Raji (cell line): ENCODE measurements around the gene GFM1.

ENCODE experiments used
- POLR2A ChIP-seq: IDR thresholded peaks from 2 replicates; pipeline ENCODE4 v1.6.1; 2011; ENCODE audit warnings: low read depth, low read length, control low read depth; ENCODE audit not compliant: insufficient read depth

The GFM1 gene

DNA sequence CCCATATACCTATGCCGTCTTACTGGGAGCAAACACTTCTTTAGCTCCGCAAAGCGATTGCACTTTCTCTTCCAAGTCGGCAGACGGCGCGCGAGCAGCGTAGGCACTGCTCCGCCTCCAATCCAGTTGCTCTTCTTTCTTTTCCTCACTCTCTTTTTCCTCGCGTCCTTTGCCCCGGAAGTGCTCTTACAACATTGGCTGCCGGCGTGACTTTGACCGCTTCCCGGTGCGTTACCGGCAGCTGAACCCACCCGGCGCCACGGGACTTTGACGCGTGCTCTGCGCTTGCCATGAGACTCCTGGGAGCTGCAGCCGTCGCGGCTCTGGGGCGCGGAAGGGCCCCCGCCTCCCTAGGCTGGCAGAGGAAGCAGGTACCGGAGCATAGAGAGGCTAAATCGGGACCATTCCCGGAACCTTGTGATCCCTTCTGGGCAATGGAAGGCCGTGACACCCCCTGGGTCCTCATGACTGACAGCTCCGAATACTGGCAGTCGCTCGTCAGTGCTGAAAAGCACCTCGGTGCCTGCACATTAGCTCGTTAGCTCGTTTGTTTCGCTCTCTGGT is at the start of gene GFM1:
Gene GFM1, plus strand, starts transcription at position 183 of the 564 bp plus-strand sequence. Its CDS starts 108 bp downstream, at position 291.
- TF ChIP-seq POLR2A: peak; percentile 59

DNA sequence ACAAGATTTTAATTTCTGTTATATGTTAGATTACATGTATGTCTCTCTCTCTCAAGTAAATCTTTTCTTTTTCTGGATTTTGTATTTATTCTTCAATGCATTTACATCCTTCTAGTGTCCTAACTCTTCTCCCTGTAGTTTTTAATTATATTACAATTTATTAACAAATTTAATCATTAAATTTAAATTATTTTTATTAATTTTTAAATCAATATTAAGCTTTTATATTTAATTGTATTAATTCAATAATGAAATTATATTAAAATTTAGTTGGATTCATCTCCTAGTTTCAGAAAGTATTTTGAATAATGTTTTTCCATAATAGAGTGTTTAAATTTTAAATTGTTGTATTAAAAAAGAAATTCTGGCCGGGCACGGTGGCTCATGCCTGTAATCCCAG is 43.5 kb upstream of the GFM1 start:
- no peak for TF ChIP-seq POLR2A

DNA sequence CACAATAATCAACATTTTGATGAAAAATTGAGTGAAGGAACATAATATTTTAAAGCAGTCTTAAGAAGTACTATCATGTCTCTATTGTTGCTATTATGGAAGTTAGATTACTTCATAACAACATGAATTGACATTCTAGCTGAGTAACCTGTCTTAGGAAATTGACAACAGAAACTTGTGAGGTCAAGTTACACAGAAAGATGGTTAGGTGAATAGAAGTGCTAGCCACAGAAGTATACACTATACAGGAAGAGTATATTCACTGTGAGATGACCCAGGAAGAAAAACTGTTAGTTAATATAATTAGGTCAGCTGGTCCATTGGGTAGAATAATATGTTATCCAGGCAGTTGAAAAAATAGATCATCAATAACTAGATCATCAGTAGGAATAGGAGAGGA is 42.1 kb upstream of the GFM1 start:
- TF ChIP-seq POLR2A: no peak

DNA sequence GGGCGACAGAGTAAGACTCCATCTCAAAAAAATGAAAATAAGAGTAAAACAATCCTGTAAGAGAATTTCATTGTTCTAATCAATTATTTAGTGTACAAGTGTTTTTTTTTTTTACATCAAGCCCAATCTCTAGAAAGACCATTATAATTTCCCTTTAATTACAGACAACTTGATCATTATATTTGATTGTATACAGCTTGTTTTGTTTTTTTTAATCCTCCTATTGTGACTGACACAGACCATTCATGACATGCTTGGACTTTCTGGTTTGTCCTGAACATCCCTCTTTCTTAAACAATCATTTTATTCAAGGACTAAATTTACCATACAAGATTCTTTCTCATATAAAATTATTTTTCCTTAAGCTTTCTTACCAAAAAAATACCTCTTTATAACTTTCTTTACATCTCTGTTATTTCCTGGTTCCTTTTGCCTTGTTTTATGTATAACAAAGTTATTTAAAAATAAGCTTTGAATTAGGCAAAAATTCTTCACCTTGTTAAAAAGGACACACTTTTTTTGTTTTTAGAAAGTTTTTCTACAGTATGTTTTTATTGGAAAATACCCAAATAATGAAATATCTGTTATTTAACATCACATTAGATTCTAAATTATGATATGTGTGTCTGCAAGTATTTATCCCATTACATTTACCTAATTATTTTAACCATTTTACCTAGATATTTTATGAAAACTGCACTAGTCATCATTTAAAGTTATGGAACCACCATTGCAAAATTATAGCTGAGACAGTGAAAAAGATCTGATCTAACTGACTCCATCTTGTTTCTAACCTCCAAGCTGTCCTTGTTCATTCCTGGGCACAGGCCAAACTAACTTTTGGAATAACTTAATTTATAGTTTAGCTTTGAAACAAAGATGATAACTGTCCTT is 26.1 kb upstream of the GFM1 start:
- TF ChIP-seq POLR2A: no peak

DNA sequence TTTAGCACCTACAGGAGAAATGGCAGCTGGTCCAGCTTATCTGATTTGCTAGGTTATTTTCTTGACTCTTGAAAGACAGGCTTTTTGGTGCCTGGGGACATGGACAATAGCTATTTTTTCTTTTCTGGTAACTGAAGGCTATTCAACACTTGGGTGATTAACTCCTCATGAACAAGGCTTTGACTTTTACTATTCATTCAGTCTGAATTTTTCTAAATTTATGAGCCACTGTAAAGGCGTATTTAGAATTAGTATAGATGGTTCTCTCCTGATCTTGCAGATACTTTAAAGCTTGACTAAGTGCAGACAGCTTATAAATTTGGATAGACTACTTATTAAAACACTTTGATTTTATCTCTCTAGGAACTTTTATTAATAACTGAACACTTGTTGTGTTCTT is 18.4 kb upstream of the GFM1 start:
- TF ChIP-seq POLR2A: no peak

DNA sequence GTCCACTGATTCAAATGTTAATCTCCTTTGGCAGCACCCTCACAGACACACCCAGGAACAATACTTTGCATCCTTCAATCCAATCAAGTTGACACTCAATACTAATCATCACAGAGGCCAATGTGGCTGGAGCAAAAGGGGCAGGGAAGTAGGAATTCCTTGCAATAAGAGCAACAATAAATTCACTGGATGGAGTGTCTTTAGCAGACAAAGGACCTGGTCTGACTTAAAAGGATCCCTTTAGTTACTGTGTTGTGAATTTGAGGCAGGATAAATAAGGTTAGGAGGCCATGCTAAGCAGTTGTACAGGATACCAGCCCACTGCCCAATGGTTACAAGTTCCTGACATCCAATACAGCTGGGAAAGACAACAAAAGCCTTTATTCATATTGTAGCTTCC is 12.3 kb upstream of the GFM1 start:
- TF ChIP-seq POLR2A: no peak

DNA sequence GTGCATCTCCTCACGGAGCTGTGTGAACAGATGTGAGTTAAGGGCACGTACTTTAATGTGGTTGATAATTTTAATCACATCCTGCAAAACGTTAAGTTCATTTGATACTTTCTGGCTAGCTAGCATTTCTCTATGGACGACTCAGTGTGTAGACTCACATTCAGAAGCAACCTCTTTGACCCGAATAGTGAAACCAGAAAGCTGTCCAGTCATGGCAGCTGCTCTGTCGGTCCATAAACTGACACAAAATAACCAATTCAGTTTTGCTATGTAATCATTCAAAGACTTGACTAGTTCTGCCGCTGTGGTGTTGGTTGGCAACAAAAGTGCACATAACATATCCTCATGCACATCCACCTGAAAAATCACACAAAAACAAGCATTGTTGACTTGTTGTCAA is 3.7 kb upstream of the GFM1 start:
- no peak for TF ChIP-seq POLR2A

DNA sequence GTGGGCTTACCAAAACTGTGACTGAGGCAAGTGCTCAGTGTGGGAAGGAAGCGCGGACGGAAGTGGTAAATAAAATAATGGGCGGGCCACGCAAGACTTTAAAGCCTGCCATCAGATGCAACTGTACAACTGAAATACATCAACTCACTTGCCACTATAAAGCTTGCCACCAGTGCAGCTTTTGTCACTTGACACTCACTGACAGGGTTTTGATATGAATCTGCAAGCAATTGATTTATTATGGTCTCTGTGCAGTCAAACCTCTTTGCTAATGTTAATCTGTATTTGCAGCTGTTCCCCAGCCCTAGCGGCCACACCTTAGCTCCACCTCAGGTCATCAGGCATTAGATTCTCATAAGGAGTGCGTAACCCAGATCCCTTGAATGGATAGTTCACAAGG is 2.3 kb upstream of the GFM1 start:
- TF ChIP-seq POLR2A: no peak

DNA sequence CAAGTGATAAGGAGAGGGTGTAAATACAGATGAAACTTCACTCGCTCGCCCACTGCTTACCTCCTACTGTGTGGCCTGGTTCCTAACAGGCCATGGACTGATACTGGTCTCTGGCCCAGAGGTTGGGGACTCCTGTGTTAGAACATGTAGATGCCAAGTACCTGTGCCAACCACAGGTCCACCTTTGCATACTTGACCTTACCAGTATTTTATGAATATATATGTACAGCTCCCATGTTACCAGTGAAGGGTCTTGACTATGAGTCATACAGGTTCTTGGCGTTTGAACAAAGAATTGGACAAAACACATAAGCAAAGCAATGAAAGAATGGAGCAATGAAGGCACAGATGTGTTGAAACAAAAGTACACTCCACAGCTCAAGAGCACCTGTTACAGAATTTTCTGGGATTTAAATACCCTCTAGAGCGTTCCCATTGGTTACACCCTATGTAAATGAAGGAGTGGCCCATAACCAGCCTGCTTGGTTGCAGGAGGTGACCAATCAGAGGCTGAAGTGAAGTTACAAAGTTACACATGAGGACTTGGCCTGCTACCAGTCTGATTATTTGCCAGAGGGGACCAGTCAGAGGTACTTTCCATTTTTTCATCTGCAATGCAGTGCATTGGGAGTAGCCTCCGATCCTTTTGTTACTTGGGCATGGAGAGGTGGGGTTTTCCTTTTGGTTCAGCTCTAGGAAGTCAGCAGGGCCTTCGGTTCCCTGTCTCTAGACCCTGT is 1.7 kb upstream of the GFM1 start:
- TF ChIP-seq POLR2A: no peak

DNA sequence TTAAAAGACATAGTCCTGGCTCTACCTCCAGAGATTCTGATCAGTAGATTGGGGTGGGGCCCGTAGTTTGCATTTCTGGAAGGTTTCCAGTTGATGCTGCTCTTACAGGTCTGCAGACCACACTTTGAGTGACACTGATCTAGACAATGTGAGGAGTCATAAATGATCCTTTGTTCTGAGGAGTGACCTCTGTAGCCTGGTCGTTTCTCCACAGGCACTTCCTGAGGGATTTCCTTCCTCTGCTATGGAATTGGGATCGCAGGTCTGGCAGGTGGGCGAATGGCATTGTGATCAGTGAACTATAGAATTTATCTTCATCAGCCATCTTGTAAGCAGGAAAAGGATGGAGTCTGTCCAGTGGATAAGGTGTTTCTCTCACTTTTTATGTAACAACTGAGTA is 5.5 kb downstream of the GFM1 start:
- no peak for TF ChIP-seq POLR2A

DNA sequence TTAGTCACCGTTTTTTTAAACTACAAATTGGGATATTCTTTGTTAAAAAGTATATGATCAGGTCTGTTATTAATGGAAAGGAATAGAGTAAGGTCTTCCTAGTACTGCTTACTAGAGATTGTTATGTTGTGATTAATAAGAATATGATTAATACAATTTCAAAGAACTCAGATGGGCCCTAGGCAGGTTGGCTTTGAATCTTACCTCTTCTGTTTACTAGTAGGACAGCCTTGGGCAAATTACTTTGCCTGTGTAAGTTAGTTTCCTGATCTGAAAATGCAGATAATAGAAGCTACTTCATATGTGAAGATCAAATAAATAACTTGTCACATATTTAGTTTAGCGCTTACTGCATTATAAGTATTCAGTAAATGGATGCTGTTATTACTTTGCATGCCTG is 6.9 kb downstream of the GFM1 start:
- no peak for TF ChIP-seq POLR2A

DNA sequence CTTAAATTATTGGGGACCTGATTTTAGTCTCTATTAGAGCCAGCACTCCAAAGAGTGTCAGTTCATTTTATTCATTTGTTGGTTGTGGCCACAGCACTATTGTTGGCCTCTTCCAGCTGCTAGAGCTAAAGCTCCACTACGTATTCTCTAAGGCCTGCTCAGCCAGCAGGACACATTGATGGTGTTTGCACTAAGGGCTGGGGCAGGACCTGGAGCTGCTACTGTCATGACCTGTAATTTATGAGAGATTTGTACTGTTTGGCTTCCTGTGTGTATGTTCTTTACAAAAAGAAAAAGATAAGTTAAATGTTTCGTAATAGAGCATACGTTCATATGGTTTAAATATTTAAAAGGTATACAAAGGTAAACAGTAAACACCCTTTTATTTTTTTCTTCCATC is 8.1 kb downstream of the GFM1 start:
- no peak for TF ChIP-seq POLR2A

DNA sequence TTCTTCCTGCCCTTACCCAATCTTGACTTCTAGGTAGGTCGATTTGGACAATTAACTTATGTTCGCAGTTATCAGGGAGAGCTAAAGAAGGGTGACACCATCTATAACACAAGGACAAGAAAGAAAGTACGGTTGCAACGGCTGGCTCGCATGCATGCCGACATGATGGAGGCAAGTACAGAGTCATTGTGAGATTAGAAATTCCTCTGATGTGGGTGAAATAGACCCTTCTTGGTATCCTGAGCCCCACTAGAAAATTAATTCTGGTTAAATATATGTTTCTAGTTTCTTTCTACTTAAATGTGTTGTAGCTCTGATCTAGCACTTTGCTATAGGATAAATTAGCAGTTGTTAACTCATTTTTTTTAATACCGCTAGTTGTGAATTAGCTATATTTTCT is 14.6 kb downstream of the GFM1 start:
- no peak for TF ChIP-seq POLR2A

DNA sequence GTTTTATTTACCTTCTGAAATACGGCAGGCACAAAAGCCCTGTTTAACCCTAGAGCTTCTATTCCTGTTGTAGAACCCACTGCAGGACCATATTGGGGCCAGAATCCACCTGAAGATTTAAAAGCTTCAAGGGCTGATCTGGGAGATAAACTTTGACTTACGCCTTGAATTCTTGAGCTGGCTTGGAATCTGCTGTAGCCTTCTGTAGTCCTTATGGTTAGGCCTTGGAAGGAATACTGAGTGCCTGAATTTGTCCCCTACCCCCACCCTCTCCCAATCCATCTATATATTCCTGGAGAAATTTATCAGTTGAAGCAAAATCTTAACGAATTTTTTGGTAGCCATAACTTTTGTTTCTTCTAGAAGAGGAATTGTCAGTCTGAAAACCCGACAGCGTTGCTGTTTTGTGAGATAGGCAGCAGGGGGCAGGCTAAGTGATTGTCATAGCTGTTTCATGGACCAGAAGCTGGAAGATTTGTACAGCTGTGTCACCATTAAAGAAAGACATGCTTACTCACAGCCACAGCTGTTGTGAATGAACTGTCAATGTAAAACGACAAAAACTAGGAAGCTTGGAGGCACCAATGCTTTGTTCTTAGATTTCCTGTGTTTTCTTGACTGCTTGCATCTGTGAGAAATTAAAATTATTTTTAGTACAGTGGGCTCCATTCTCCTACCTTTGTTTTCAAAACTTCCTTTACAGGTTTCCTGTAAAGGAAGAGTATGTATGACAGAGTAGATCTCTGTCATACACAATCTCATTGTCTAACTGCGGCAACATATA is 15.3 kb downstream of the GFM1 start:
- TF ChIP-seq POLR2A: no peak

DNA sequence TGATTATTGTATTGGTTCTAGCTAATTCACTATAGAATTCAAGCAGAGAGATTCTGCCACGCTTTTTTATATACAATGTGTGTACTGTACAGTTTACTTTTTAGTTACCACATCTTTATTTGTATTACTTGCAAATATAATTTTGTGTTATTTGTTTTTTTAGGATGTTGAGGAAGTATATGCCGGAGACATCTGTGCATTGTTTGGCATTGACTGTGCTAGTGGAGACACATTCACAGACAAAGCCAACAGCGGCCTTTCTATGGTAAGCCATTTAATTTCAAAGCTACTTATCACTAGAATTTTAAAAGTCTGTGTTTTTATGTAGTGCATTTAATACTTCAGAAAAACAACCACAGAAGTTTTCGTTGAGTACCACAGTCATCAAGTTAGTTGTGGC is 16.4 kb downstream of the GFM1 start:
- no peak for TF ChIP-seq POLR2A
